Caki2 (cell line): ENCODE data around the gene FGF19. TPM values are rescaled to one million over a fixed set of nuclear protein-coding genes. Genes with fewer than 3 reads are reported as not detected.

ENCODE experiments used
- DNase-seq: peaks from one replicate; pipeline ENCODE4 v3.0.0-alpha.2; 2015; ENCODE audit warnings: low read depth
- in situ Hi-C: cut with HindIII; loops from 2 replicates; pipeline ENCODE4 v1.10.0; 2016; ENCODE audit warnings: low sequenced_read_pairs, low pct_unique_long_range_greater_than_20kb, mixed read lengths
- total RNA-seq: library from RNA; depleted of rRNA; stranded (reverse); fragments of >200 nt; shearing (Covaris generic); gene quantifications from 2 replicates; pipeline ENCODE4 v1.2.3, GENCODE V29; 2014; ENCODE audit warnings: low replicate concordance

Gene FGF19
- total RNA-seq, 1 experiment from 2014 or later, result not detected

DNA sequence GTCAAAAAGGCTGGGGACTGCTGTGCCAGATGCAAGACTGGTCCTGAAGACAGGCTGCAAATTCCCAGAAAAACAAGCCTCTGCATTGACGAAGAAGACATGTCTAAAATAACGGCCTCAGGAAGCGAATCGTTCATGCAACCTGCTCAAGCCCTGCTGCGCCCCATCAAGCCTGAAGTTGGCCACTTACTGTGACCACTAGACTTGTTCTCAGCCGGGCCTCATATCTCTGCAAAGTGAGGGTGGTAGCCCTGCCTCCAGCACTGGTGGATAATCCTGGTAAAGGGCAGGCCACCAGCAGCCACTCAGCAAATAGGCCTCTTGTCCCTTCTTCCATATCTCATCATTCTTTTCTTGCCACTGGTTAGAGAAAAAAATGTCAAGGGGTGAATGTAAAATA is 40.5 kb downstream of the FGF19 start:
- in situ Hi-C loops, result loop anchor here (25.0 kb wide), 1 partner anchor 551 kb away; no protein-coding TSS in a partner anchor
- DNase-seq, result no peak

DNA sequence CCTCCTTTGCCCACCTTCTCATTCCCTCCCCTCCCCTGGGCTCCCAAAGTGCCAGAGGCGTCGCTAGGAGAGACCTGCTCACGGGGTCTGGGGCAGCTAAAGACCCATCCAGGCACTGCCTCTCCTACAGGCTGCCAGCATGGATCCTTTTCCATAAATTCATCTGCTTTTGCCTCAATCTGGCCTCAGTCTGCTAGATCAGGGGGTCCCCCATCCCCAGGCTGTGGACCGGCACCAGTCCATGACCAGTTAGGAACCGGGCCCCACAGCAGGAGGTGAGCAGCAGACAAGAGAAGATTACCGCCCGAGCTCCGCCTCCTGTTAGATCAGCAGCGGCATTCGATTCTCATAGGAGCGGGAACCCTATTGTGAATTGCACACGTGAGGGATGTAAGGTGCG is 41.0 kb downstream of the FGF19 start:
- in situ Hi-C loops, result loop anchor here (25.0 kb wide), 1 partner anchor 551 kb away; no protein-coding TSS in a partner anchor
- no peak for DNase-seq

GRCh38 chr11:69662021-69662698 is 41.7 kb downstream of the FGF19 start:
- DNase-seq, result no peak
- in situ Hi-C loops, result loop anchor here (25.0 kb wide), 1 partner anchor 550 kb away; no protein-coding TSS in a partner anchor

- in situ Hi-C loops, result loop anchor here (25.0 kb wide), 1 partner anchor 549 kb away; no protein-coding TSS in a partner anchor
- no peak for DNase-seq
Measured at GRCh38 chr11:69661413-69661715, 42.5 kb downstream of the FGF19 start.

DNA sequence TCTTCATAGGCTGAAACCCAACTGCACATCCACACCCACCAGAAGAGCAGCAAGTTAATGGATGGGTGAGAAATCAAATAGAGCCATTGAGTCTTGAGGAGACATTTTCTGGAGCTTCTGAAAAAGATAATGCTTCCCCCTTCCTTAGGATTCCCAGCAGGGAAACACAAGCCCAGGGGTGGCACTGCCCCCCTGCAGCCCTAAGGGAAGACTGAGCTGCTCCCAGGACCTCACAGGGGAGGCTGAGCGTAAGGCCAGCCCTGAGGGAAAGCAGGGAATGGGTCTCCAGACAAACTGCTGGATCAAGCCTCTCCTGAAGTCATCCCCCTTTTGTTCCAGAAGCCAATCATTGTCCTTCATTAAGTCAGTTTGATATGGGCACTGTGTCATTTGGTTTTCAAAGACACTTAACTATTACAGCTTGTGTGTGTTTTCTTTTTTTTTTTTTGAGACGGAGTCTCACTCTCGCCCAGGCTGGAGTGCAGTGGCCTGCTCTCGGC is 43.8 kb downstream of the FGF19 start:
- in situ Hi-C loops, result loop anchor here (25.0 kb wide), 1 partner anchor 548 kb away; no protein-coding TSS in a partner anchor
- DNase-seq, result no peak

DNA sequence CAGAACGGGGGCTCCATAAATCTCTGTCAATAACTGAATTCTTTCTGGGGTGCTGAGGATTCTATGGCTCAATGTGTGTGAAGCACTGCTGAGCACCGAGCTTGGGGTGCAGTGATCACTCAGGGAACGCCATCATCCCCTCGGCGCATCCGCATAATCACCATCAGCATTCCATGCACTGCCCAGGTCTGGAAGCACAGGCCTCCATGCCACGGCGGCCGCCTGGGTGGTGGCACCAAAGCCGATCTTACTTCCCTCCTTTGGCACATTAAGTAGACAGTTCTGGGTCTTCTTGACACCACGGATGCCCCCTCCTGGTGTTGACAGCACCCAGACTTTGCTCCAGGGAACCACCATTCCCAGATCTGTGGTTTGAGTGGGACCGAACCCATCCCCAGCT is 44.2 kb downstream of the FGF19 start:
- in situ Hi-C loops, result loop anchor here (25.0 kb wide), 1 partner anchor 547 kb away; no protein-coding TSS in a partner anchor
- no peak for DNase-seq

DNA sequence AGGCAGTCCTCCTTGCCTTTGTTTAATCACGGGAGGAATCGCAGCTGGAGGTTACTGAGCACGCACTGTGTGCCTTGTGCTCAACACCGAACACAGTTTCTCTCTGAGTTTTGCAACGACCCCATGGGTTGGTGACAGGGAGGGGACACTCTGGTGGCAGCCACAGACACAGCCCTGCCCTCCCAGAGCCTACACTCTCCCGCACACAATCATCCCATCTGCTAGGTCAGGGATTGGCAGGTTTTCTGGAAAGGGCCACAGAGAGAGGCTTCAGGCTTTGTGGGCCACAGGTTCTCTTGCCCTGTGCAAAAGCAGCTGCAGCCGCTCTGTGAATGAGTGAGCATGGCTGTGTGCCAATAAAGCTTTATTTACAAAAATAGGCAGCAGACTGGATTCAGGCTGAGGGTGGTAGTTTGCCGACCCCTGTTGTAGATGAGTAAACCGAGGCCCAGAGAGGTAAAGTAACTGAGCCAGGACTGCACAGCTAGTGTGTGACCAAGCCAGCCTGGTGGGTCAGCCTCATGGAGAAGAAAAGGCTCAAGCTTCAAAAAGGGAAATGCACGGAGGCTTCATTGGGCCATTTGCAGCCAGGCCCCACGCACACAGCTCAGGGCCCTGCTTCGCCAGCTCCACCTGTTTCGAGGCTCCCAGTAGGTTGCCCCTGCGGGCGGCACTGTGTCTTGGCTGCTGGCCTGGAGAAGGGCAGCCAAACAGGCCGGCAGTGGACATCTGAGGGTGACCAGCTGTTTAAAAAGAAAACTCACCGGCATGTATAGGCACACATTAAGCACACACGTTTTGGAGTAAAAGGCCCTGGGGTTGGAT is 45.0 kb downstream of the FGF19 start:
- in situ Hi-C loops, result loop anchor here (25.0 kb wide), 1 partner anchor 547 kb away; no protein-coding TSS in a partner anchor
- no peak for DNase-seq

GRCh38 chr11:69657911-69658625 is 45.8 kb downstream of the FGF19 start:
- no peak for DNase-seq
- in situ Hi-C loops, result loop anchor here (25.0 kb wide), 1 partner anchor 546 kb away; no protein-coding TSS in a partner anchor

- DNase-seq, result no peak
- in situ Hi-C loops, result loop anchor here (25.0 kb wide), 1 partner anchor 545 kb away; no protein-coding TSS in a partner anchor
Measured at GRCh38 chr11:69657456-69657910, 46.3 kb downstream of the FGF19 start.

- in situ Hi-C loops, result loop anchor here (25.0 kb wide), 1 partner anchor 544 kb away; no protein-coding TSS in a partner anchor
- DNase-seq, result no peak
Measured at GRCh38 chr11:69656536-69657455, 47.0 kb downstream of the FGF19 start.

- no peak for DNase-seq
- in situ Hi-C loops, result loop anchor here (25.0 kb wide), 1 partner anchor 543 kb away; no protein-coding TSS in a partner anchor
Measured at GRCh38 chr11:69655479-69656428, 48.1 kb downstream of the FGF19 start.

GRCh38 chr11:69654660-69655478 is 49.0 kb downstream of the FGF19 start:
- peak; percentile 95 for DNase-seq
- in situ Hi-C loops, result loop anchor here (25.0 kb wide), 1 partner anchor 543 kb away; no protein-coding TSS in a partner anchor

GRCh38 chr11:69654001-69654659 is 49.7 kb downstream of the FGF19 start:
- in situ Hi-C loops, result loop anchor here (25.0 kb wide), 1 partner anchor 542 kb away; no protein-coding TSS in a partner anchor
- DNase-seq, result no peak

DNA sequence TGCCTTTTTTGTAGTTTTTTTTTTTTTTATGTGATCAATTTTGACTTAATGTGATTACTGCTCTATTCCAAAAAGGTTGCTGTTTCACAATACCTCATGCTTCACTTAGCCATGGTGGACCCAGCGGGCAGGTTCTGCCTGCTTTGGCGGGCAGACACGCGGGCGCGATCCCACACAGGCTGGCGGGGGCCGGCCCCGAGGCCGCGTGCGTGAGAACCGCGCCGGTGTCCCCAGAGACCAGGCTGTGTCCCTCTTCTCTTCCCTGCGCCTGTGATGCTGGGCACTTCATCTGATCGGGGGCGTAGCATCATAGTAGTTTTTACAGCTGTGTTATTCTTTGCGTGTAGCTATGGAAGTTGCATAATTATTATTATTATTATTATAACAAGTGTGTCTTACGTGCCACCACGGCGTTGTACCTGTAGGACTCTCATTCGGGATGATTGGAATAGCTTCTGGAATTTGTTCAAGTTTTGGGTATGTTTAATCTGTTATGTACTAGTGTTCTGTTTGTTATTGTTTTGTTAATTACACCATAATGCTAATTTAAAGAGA is 50.3 kb downstream of the FGF19 start:
- no peak for DNase-seq
- in situ Hi-C loops, result loop anchor here (25.0 kb wide), 1 partner anchor 541 kb away; no protein-coding TSS in a partner anchor
